OCI-LY3 (cell line): ENCODE results near the gene NSD1.

Source experiments
- CTCF ChIP-seq: fragments of 200-600, 300-600 bp; sonication (generic); IDR thresholded peaks from 2 replicates; pipeline ENCODE4 v1.5.1; 2014; ENCODE audit warnings: antibody characterized with exemption, low read length, low read depth
- EZH2phosphoT487 ChIP-seq: fragments of 200-600 bp; shearing (Covaris generic); IDR thresholded peaks from 2 replicates; pipeline ENCODE4 v1.6.1; 2018; ENCODE audit warnings: antibody characterized with exemption, mixed run types, low read depth

DNA sequence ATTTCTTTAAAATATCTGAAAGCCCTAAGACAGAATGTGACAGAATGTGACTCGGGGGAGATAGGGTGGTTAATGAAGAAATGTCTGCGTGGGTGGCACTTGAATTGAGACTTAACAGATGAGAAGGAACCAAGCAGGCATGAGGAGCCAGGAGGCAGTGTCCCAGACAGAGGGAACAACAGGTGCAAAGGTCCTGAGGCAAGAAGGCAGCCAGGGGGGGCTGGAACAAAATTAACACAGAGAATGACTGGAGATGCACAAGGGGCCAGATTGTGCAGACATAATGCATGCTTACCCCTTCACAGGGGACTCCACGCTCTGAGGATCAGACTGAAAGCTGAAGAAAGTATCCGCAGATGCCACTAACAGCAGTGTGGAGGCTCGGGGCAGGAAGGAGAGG, 216.2 kb downstream of the NSD1 start:
- TF ChIP-seq CTCF (no peak), EZH2phosphoT487 (no peak)
